IMR-90 (cell line): ENCODE measurements around the gene GNL3L. TPM values are rescaled to one million over a fixed set of nuclear protein-coding genes. Genes with fewer than 3 reads are reported as not detected.
A peak's percentile ranks its signal among the peaks of the same experiment; 100 is the strongest.

Experiments
- BHLHE40 ChIP-seq: fragments of 150-350 bp; IDR thresholded peaks from 2 replicates; pipeline ENCODE4 v1.6.1; 2016; ENCODE audit warnings: mild to moderate bottlenecking, low read depth, low read length
- CHD1 ChIP-seq: IDR thresholded peaks from 2 replicates; pipeline ENCODE4 v1.6.1; 2012; ENCODE audit warnings: low read depth, low read length, improper control_type of control experiment
- MAFK ChIP-seq: IDR thresholded peaks from 2 replicates; pipeline ENCODE4 v1.6.1; 2012; ENCODE audit warnings: low read depth, low read length, improper control_type of control experiment
- MXI1 ChIP-seq: IDR thresholded peaks from 2 replicates; pipeline ENCODE4 v1.6.1; 2012; ENCODE audit warnings: low read depth, mild to moderate bottlenecking, low read length, moderate library complexity, borderline replicate concordance
- POLR2A ChIP-seq: IDR thresholded peaks from 2 replicates; pipeline ENCODE4 v1.6.1; 2012; ENCODE audit warnings: mild to moderate bottlenecking, low read depth, low read length
- RAD21 ChIP-seq: IDR thresholded peaks from 2 replicates; pipeline ENCODE4 v1.6.1; 2012; ENCODE audit warnings: low read length, improper control_type of control experiment
- RCOR1 ChIP-seq: IDR thresholded peaks from 2 replicates; pipeline ENCODE4 v1.6.1; 2012; ENCODE audit warnings: mild to moderate bottlenecking, low read length, improper control_type of control experiment; ENCODE audit not compliant: insufficient replicate concordance
- RFX5 ChIP-seq: IDR thresholded peaks from 2 replicates; pipeline ENCODE4 v1.8.0; 2012; ENCODE audit warnings: low read depth, mild to moderate bottlenecking, low read length, moderate library complexity
- SMC3 ChIP-seq: fragments of 150-350 bp; IDR thresholded peaks from 2 replicates; pipeline ENCODE4 v1.6.1; 2016; ENCODE audit warnings: low read depth, mild to moderate bottlenecking, antibody characterized with exemption, low read length, moderate library complexity
- polyA plus RNA-seq, 3 experiments: library from polyadenylated mRNA; depleted of rRNA; stranded (reverse); fragments of >200 nt; gene quantifications; 2 replicates each; pipeline ENCODE4 v1.2.3, GENCODE V29; 2012; ENCODE audit warnings: low replicate concordance in 1 of 3
- total RNA-seq: library from RNA; depleted of rRNA; stranded (reverse); fragments of >200 nt; gene quantifications from 2 replicates; pipeline ENCODE4 v1.2.3, GENCODE V29; 2012

The GNL3L gene
- total and polyA plus RNA-seq, 2 of the 4 experiments (the other 2 are of a cell fraction), result 16.5 to 48.8 TPM

DNA sequence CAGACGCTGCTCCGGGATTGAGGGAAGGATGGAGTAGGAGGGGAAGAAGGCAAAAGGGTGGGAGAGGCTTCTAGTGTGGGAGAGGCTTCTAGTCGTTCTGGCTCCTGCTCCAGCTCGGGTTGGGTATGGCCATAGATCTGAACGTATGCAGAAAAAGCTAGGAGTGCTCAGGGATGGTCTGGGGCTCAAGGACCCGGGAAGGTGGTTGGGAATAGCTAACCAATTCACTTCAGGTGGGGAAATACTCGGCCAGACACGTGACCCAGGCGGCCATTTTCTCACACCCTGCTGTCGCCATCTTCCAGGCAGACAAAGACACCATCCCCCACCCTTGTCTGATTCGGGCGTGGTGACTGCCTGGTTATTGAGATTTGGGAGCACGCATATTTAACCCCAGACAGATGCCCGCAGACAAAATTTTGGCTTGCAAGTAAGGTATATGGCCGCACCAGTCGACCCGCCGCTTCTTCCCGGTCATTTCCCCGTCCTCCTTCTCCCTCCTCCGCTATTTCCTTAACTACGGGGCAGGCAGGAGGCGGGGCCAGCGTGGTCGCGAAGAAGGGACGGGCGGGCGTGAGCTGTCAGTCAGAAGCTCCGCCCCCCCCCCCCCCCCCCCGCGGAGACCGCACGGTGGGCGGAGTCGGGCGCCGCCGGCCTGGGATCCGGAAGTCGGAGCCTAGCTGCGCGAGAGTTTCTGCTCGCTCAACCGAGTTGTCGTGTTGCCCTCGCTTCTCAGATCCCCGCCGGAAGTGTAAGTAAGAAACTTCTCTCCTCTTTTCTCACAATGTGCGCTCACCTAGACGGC is at the start of gene GNL3L (continued):
- TF ChIP-seq SMC3, result no peak
- TF ChIP-seq CHD1, result no peak
- peak; percentile 34; the same call in 1 of the 2 replicates for TF ChIP-seq BHLHE40
- no peak for TF ChIP-seq RFX5
- no peak for TF ChIP-seq RCOR1
- no peak for TF ChIP-seq MAFK
- TF ChIP-seq POLR2A, result peak; percentile 68; the same call in 1 of the 2 replicates
- TF ChIP-seq RAD21, result no peak
- TF ChIP-seq MXI1, result no peak
